ENCODE data around the gene SLC39A12.

The SLC39A12 gene

DNA sequence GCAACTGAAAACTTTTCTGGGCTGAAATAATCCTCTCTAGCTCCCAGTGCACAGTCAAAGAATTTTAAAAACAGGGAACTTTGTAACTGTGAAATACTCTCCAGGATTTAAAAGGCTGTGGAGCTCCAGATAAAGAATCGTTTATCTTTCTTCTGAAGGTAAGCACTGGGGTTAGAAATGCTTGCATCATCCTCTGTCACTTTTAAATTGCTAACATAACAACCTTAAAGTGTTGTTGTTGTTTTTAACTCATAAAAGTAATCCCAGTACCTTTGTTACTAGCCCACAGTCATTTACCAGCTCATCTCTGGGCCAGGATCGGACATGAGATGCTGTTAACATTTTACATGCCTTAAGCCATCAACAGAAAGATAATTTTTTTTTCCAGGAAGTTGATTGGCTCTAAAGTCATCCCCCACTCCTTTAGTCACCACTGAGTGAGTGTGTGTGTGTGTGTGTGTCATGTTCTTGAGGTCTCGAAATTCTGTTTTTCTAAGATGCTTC lies at the start of gene SLC39A12:
Gene SLC39A12, plus strand, starts transcription at position 51 of the 504 bp plus-strand sequence. CDS start 1,359 bp downstream, outside the sequence.
- TF ChIP-seq, protein P1, sequence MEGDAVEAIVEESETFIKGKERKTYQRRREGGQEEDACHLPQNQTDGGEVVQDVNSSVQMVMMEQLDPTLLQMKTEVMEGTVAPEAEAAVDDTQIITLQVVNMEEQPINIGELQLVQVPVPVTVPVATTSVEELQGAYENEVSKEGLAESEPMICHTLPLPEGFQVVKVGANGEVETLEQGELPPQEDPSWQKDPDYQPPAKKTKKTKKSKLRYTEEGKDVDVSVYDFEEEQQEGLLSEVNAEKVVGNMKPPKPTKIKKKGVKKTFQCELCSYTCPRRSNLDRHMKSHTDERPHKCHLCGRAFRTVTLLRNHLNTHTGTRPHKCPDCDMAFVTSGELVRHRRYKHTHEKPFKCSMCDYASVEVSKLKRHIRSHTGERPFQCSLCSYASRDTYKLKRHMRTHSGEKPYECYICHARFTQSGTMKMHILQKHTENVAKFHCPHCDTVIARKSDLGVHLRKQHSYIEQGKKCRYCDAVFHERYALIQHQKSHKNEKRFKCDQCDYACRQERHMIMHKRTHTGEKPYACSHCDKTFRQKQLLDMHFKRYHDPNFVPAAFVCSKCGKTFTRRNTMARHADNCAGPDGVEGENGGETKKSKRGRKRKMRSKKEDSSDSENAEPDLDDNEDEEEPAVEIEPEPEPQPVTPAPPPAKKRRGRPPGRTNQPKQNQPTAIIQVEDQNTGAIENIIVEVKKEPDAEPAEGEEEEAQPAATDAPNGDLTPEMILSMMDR (conservative IDR thresholded peaks at IDR 0.05; ENCODE audit: low read depth, low read length), result no peak
- DNase-seq (ENCODE audit: low read depth), result peak; percentile 63
- H3K4me3 ChIP-seq (ENCODE audit: low read depth, low read length), result no peak within 1 kb of the TSS

DNA sequence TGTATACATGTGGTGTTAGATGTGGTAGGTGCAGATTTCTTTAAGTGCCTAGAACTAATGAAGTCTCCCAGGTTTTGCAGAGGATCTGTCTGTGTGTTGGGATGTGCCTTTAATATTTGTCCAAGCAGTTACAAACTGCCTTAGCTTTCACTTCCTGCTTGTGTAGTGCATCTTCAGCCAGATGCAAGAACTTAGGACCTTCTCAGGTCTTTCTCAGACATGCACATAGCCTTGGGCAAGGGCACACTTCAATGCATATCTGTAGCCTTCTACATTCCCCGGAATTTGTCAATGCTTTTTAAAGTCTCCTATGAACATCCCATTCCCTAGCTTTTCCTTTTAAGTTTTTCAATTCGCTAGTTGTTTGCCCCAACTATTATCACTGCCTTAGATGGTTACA lies 47.2 kb upstream of the SLC39A12 start:
- DNase-seq (ENCODE audit: low read depth), result no peak
- H3K4me3 ChIP-seq (ENCODE audit: low read depth, low read length), result no peak overlapping the region
- TF ChIP-seq, protein P1 (conservative IDR thresholded peaks at IDR 0.05; ENCODE audit: low read depth, low read length), result no peak

DNA sequence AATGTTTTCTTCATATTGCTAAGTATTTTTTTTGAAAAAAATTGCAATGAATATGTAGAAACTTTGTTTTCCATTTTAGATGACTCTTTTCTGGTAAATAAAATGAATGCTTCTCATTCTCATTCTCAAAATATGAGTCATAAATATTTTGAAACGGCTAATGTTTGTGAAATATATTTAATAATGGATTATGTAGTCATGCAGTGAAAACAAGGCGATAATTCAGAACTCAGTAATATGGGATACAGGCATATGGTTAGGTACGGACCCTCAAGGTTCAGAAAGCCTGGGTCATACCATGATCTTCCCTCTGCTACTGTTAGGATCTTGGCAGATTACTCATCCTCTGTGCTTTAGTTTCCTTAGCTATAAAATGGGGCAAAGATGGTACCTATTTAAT lies 46.2 kb upstream of the SLC39A12 start:
- TF ChIP-seq, protein P1 (conservative IDR thresholded peaks at IDR 0.05; ENCODE audit: low read depth, low read length), result no peak
- DNase-seq (ENCODE audit: low read depth), result peak; percentile 39
- H3K4me3 ChIP-seq (ENCODE audit: low read depth, low read length), result no peak overlapping the region

DNA sequence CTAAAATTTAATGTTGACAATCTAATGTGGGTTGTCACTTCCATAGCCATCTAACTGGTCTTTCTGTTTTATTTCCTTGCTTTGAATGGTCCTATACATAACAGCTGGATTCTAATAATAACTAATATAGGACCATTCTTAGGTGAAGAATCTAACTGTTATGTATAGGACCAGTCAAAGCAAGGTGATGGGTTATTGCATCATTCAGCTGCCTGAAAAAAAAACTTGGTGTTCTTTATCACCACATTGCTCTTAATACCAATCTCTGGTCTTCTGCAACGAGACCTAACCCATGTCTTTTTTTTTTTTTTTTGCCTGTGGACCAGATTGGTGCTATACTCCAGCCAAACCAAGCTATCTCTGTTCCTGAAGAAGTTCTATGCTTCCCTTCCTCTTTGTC lies 45.7 kb upstream of the SLC39A12 start:
- no peak for DNase-seq (ENCODE audit: low read depth)

DNA sequence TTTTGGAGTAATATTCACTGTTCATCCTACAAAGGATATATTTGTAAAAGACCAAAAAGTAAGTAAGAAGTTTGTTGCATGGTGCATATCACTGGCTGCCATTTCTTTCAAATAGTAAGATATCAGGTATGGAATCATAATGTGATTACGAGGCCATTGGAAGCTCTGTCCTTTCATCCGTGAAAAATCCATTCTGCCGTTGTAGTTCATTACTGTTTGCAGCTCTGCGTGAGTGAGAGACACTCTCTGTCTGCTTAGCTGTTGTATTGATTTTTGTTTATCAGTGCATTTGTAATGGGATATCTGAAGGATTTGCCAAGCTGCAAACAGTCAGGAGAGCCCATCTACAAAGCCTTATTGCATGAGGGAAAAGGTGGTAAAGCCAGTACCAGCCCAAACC lies 44.1 kb upstream of the SLC39A12 start:
- H3K4me3 ChIP-seq (ENCODE audit: low read depth, low read length), result no peak overlapping the region
- TF ChIP-seq, protein P1 (conservative IDR thresholded peaks at IDR 0.05; ENCODE audit: low read depth, low read length), result no peak
- DNase-seq (ENCODE audit: low read depth), result no peak

More for the DNA sequence above, 45.7 kb upstream of the SLC39A12 start:
- no peak overlapping the region for H3K4me3 ChIP-seq (ENCODE audit: low read depth, low read length)
- TF ChIP-seq, protein P1 (conservative IDR thresholded peaks at IDR 0.05; ENCODE audit: low read depth, low read length), result no peak

DNA sequence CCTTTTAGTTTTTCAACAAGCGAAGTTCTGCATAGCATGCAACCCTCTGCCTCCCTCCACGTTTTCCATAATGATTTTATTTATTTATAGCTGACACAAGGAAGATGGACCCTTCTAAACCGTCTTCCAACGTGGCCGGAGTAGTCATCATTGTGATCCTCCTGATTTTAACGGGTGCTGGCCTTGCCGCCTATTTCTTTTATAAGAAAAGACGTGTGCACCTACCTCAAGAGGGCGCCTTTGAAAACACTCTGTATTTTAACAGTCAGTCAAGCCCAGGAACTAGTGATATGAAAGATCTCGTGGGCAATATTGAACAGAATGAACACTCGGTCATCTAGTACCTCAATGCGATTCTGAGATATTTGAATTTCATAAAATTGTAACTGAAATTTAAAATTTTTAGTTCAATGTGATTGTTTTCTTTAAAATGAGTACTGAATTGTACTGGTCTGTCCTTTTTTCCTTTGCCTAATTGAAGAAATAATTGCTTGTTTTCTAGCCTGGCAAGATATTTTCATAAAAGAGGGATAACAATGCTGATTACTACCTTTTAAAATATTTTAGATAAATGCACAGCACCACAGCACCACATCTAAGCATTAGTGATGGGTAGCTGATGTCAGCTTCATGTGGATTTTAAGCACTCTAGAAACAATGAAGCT lies 41.5 kb upstream of the SLC39A12 start:
- H3K4me3 ChIP-seq (ENCODE audit: low read depth, low read length), result no peak overlapping the region
- TF ChIP-seq, protein P1 (conservative IDR thresholded peaks at IDR 0.05; ENCODE audit: low read depth, low read length), result peak; percentile 77
- DNase-seq (ENCODE audit: low read depth), result peak; percentile 80

DNA sequence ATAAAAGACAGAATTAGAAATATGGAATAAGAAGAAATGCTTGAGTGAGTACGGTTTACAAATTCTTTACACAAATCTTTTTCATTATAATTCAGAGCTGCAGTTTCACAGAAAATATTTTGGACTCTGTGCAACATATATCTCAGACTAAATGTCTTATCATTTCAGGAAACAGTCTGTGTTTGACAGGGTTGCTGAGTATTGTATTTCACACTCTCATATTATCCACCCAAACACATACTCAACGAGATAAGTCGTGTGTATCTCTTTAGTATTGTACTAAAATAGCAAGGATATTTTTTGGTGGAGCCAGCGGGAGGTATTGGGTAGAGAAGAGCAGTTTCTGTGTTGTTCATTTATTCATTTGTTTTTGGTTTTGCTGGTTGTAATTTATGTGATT lies 39.0 kb upstream of the SLC39A12 start:
- peak; percentile 15 for DNase-seq (ENCODE audit: low read depth)
- H3K4me3 ChIP-seq (ENCODE audit: low read depth, low read length), result no peak overlapping the region
- TF ChIP-seq, protein P1 (conservative IDR thresholded peaks at IDR 0.05; ENCODE audit: low read depth, low read length), result no peak

Measured in choroid plexus epithelial cell (primary cell).